HepG2 (cell line): ENCODE data around the gene AP4M1. TPM values are rescaled to one million over a fixed set of nuclear protein-coding genes. Genes with fewer than 3 reads are reported as not detected.
A peak's percentile ranks its signal among the peaks of the same experiment; 100 is the strongest.

ENCODE experiments used
- ATAC-seq: fragments of 200-7000 bp; cut with Tn5 transposase; 3 replicates; pipeline ENCODE4 v1.9.1; 2020; ENCODE audit warnings: mild to moderate bottlenecking, moderate library complexity
- BruUV-seq: library from RNA; stranded (reverse); fragments of 400-500 nt; replicated peaks from 2 replicates; lab custom pipeline; 2021; lab: Mats Ljungman, UMichigan
- CTCF ChIA-PET: fragments of 300-600 bp; formaldehyde crosslinking; extraction: SDS; loops from one replicate; lab custom pipeline; 2021; ENCODE audit warnings: low total read pairs, inconsistent platforms, low intra/inter-chr PET ratio; lab: Yijun Ruan, JAX
- POLR2A ChIA-PET: fragments of 350-600 bp; sonication (Branson Sonifier 250); formaldehyde crosslinking; loops from one replicate; lab custom pipeline; 2020; ENCODE audit warnings: antibody characterized with exemption, inconsistent platforms; lab: Yijun Ruan, JAX
- DNase-seq: peaks from one replicate; pipeline ENCODE4 v3.0.0-alpha.2; 2015; ENCODE audit warnings: low spot score
- FAIRE-seq: peaks from 3 replicates; lab custom pipeline; 2011; peaks lifted over from hg19 to GRCh38; lab: Jason Lieb, UNC
- H2AFZ ChIP-seq: one replicate; pipeline ENCODE4 v1.6.1; 2011; ENCODE audit warnings: low read length, inconsistent platforms
- H3K27ac ChIP-seq: fragments of 300-600 bp; 3 replicates; pipeline ENCODE4 v1.8.0; 2011; ENCODE audit warnings: mixed run types, mild to moderate bottlenecking, mixed read lengths, low read length, inconsistent platforms; ENCODE audit not compliant: insufficient read depth; ENCODE audit errors: extremely low read length
- H3K27me3 ChIP-seq, 2 experiments: fragments of 200-600 bp in 1 of 2; 2 replicates in 1 of 2; 3 replicates in 1 of 2; pipeline versions ENCODE4 v1.6.0 to v1.8.0; 2011; ENCODE audit warnings: low read length in 2 of 2, mild to moderate bottlenecking in 2 of 2, moderate library complexity in 2 of 2, inconsistent platforms in 1 of 2; ENCODE audit not compliant: insufficient read depth in 2 of 2, control insufficient read depth in 1 of 2
- H3K36me3 ChIP-seq, 2 experiments: fragments of 200-600 bp in 1 of 2; replicated peaks in 1 of 2; 2 replicates in 1 of 2; 3 replicates in 1 of 2; pipeline versions ENCODE4 v1.5.1 to v1.8.0; 2011; ENCODE audit warnings: low read length in 2 of 2, inconsistent platforms in 1 of 2; ENCODE audit not compliant: insufficient read depth in 2 of 2, control insufficient read depth in 1 of 2
- H3K4me1 ChIP-seq: 2 replicates; pipeline ENCODE4 v1.5.1; 2012; ENCODE audit warnings: low read length, inconsistent platforms; ENCODE audit not compliant: insufficient read depth
- H3K4me2 ChIP-seq: 2 replicates; pipeline ENCODE4 v1.6.0; 2011; ENCODE audit warnings: low read depth, low read length, inconsistent platforms
- H3K4me3 ChIP-seq, 3 experiments: fragments of 200-600 bp in 1 of 3; sonication (generic), shearing (Covaris generic) in 1 of 3; replicated peaks in 1 of 3; 2 replicates each; pipeline ENCODE4 v1.5.1; 2011 to 2016; ENCODE audit warnings: low read length in 3 of 3, inconsistent platforms in 2 of 3, low read depth in 2 of 3, mild to moderate bottlenecking in 2 of 3, control low read depth in 1 of 3, mixed read lengths in 1 of 3; ENCODE audit not compliant: insufficient read depth in 1 of 3
- H3K79me2 ChIP-seq: one replicate; pipeline ENCODE4 v1.6.1; 2011; ENCODE audit warnings: low read length, inconsistent platforms; ENCODE audit not compliant: insufficient read depth
- H3K9ac ChIP-seq: 2 replicates; pipeline ENCODE4 v1.6.0; 2011; ENCODE audit warnings: mild to moderate bottlenecking, low read depth, low read length, inconsistent platforms; ENCODE audit not compliant: insufficient read depth
- H3K9me3 ChIP-seq: 2 replicates; pipeline ENCODE4 v1.5.1; 2012; ENCODE audit warnings: mild to moderate bottlenecking, low read length
- H4K20me1 ChIP-seq: 2 replicates; pipeline ENCODE4 v1.6.0; 2011; ENCODE audit warnings: inconsistent platforms, mild to moderate bottlenecking, low read length, moderate library complexity; ENCODE audit not compliant: insufficient read depth
- ATF3 ChIP-seq: sonication (generic); formaldehyde crosslinking; IDR thresholded peaks from 2 replicates; pipeline ENCODE4 v1.4.0; 2020; ENCODE audit warnings: missing genetic modification reagents
- ATF7 ChIP-seq, 2 experiments: fragments of 450-650 bp in 1 of 2; sonication (generic) in 1 of 2; formaldehyde crosslinking in 1 of 2; IDR thresholded peaks; 2 replicates each; pipeline versions ENCODE4 v1.4.0 to v1.6.1; 2016 to 2020; ENCODE audit warnings: antibody characterized with exemption in 1 of 2, mild to moderate bottlenecking in 1 of 2, missing genetic modification reagents in 1 of 2
- CENPT ChIP-seq: sonication (generic); formaldehyde crosslinking; IDR thresholded peaks from 2 replicates; pipeline ENCODE4 v1.8.0; 2022; ENCODE audit warnings: low read depth, mild to moderate bottlenecking, moderate library complexity, missing genetic modification reagents
- GLI4 ChIP-seq: sonication (generic); formaldehyde crosslinking; IDR thresholded peaks from 2 replicates; pipeline ENCODE4 v1.5.1; 2020; ENCODE audit warnings: missing genetic modification reagents, mild to moderate bottlenecking, moderate library complexity, borderline replicate concordance
- HNRNPH1 ChIP-seq: fragments of 200-400 bp; formaldehyde crosslinking; optimal IDR thresholded peaks from 2 replicates; pipeline ENCODE3; 2017; ENCODE audit warnings: mild to moderate bottlenecking, low read depth, low read length
- NCOR1 ChIP-seq: fragments of 200-600 bp; sonication (generic); IDR thresholded peaks from 2 replicates; pipeline ENCODE4 v1.7.0; 2017; ENCODE audit warnings: antibody characterized with exemption, low read length, borderline replicate concordance
- PTBP1 ChIP-seq: fragments of 200-400 bp; formaldehyde crosslinking; IDR thresholded peaks from 2 replicates; pipeline ENCODE4 v1.6.1; 2018; ENCODE audit warnings: low read length, low read depth; ENCODE audit not compliant: poor library complexity, severe bottlenecking
- SKIL ChIP-seq: sonication (generic); formaldehyde crosslinking; IDR thresholded peaks from 2 replicates; pipeline ENCODE4 v1.8.0; 2022; ENCODE audit warnings: missing genetic modification reagents, mild to moderate bottlenecking, moderate library complexity, borderline replicate concordance
- TCF12 ChIP-seq, 2 experiments: fragments of 450-650 bp in 1 of 2; sonication (generic) in 1 of 2; formaldehyde crosslinking in 1 of 2; IDR thresholded peaks; 2 replicates each; pipeline versions ENCODE4 v1.6.1 to v1.8.0; 2017 to 2022; ENCODE audit warnings: antibody characterized with exemption in 1 of 2, mild to moderate bottlenecking in 1 of 2, missing genetic modification reagents in 1 of 2, moderate library complexity in 1 of 2
- ZBTB3 ChIP-seq: sonication (generic); formaldehyde crosslinking; IDR thresholded peaks from 2 replicates; pipeline ENCODE4 v1.4.0; 2020; ENCODE audit warnings: low read depth, mild to moderate bottlenecking, moderate library complexity, missing genetic modification reagents, borderline replicate concordance
- ZNF10 ChIP-seq: sonication (generic); formaldehyde crosslinking; IDR thresholded peaks from 2 replicates; pipeline ENCODE4 v1.4.0; 2020; ENCODE audit warnings: mild to moderate bottlenecking, low read depth, missing genetic modification reagents, borderline replicate concordance
- ZNF235 ChIP-seq: sonication (generic); formaldehyde crosslinking; IDR thresholded peaks from 2 replicates; pipeline ENCODE4 v1.8.1; 2023; ENCODE audit warnings: mild to moderate bottlenecking, missing genetic modification reagents, borderline replicate concordance
- ZNF282 ChIP-seq: fragments of 450-650 bp; IDR thresholded peaks from 2 replicates; pipeline ENCODE4 v1.6.1; 2018; ENCODE audit not compliant: partially characterized antibody
- ZNF335 ChIP-seq: sonication (generic); formaldehyde crosslinking; IDR thresholded peaks from 2 replicates; pipeline ENCODE4 v1.4.0; 2020; ENCODE audit warnings: missing genetic modification reagents
- ZNF460 ChIP-seq: sonication (generic); formaldehyde crosslinking; IDR thresholded peaks from 2 replicates; pipeline ENCODE4 v1.5.1; 2020; ENCODE audit warnings: missing genetic modification reagents, mild to moderate bottlenecking, borderline replicate concordance
- ZNF879 ChIP-seq: sonication (generic); formaldehyde crosslinking; IDR thresholded peaks from 2 replicates; pipeline ENCODE4 v1.8.1; 2023; ENCODE audit warnings: missing genetic modification reagents
- WGBS: methylation state at CpG from one replicate; pipeline ENCODE4 v1.1.6; 2017; ENCODE audit warnings: low lambda C conversion rate; 5-methylcytosine and 5-hydroxymethylcytosine counted together
- in situ Hi-C: cut with HindIII; loops from 2 replicates; pipeline ENCODE4 v1.10.0; 2017; ENCODE audit warnings: low pct_unique_long_range_greater_than_20kb; ENCODE audit not compliant: extremely low pct_ligation_motif_present
- intact Hi-C: fragments of 100-400 bp; cut with micrococcal nuclease; formaldehyde crosslinking; loops from one replicate; pipeline ENCODE4 v1.10.0; 2022; ENCODE audit not compliant: unreplicated experiment
- polyA plus RNA-seq, 8 experiments: library from polyadenylated mRNA; depleted of rRNA in 3 of 8; stranded (reverse) in 7 of 8; unstranded in 1 of 8; fragments of >200 nt; fragmentation: Illumina TruSeq in 4 of 8; extraction: Trizol in 4 of 8; gene quantifications; 2 replicates each; pipeline versions ENCODE4 v1.2.1 to v1.2.3, GENCODE V29; 2011 to 2016; ENCODE audit warnings: low read depth in 4 of 8, missing spikeins in 1 of 8, mixed read lengths in 1 of 8; ENCODE audit not compliant: insufficient read depth in 1 of 8
- total RNA-seq, 5 experiments: library from RNA; depleted of rRNA; stranded (reverse); fragments of >200 nt; fragmentation: Illumina TruSeq; extraction: Trizol; gene quantifications; 2 replicates each; pipeline ENCODE4 v1.2.3, GENCODE V29; 2016; ENCODE audit warnings: low read depth in 1 of 5

Gene AP4M1
- total and polyA plus RNA-seq, 2 of the 13 experiments (the other 11 are each of a cell fraction or from before 2014, with no cell fraction given): 6.3 to 9.7 TPM

- intact Hi-C loops: no loop called here
- DNase-seq (no peak), FAIRE-seq (no peak), ATAC-seq (no peak)
- Histone ChIP-seq H3K27me3 (no peaks in the 10 kb centered on the region), H4K20me1 (no peaks in the 10 kb centered on the region), H2AFZ (no peak overlapping the region), H3K9me3 (no peaks in the 10 kb centered on the region), H3K36me3 (no peaks in the 10 kb centered on the region), H3K4me3 (no peak overlapping the region), H3K4me1 (peaks cover 13% of the 10 kb centered on the region), H3K27ac (no peak overlapping the region), H3K4me2 (no peak overlapping the region), H3K9ac (no peak overlapping the region), H3K79me2 (no peaks in the 10 kb centered on the region)
- TF ChIP-seq CENPT (CRISPR knock-in tag) (no peak), NCOR1 (no peak), SKIL (CRISPR knock-in tag) (no peak), ZNF10 (CRISPR knock-in tag) (no peak)
- BruUV-seq: no TSS peak
- 66% methylated on average over 3 of the region's 3 CpGs for WGBS
- CTCF ChIA-PET: no interaction called here
- POLR2A ChIA-PET: no interaction called here
- in situ Hi-C loops: no loop called here
Measured at GRCh38 chr7:100141555-100141949, 40.1 kb downstream of the AP4M1 start.

GRCh38 chr7:100142461-100142860 lies 41.0 kb downstream of the AP4M1 start:
- WGBS: 13% methylated on average over 3 of the region's 3 CpGs
- H3K4me3 ChIP-seq: no peak overlapping the region
- no peak overlapping the region for H3K4me2 ChIP-seq
- no peak overlapping the region for H2AFZ ChIP-seq
- no peaks in the 10 kb centered on the region for H3K9me3 ChIP-seq
- no peaks in the 10 kb centered on the region for H4K20me1 ChIP-seq
- no TSS peak for BruUV-seq
- DNase-seq (no peak), FAIRE-seq (no peak), ATAC-seq (no peak)
- ChIA-PET CTCF (no interaction called here), POLR2A (interaction anchor here (1.2 kb wide), 1 partner anchor 12 kb away, joined by 3 read pairs; no protein-coding TSS in a partner anchor)
- H3K9ac ChIP-seq: no peak overlapping the region
- in situ Hi-C loops (no loop called here), intact Hi-C loops (no loop called here)
- H3K79me2 ChIP-seq: no peaks in the 10 kb centered on the region
- peaks cover 13% of the 10 kb centered on the region for H3K4me1 ChIP-seq
- H3K27me3 ChIP-seq: no peaks in the 10 kb centered on the region
- no peak overlapping the region for H3K27ac ChIP-seq
- no peaks in the 10 kb centered on the region for H3K36me3 ChIP-seq
- TF ChIP-seq ATF3 (CRISPR knock-in tag): no peak
- TF ChIP-seq ATF7 (IDR thresholded peaks at IDR 0.05): no peak
- no peak for TF ChIP-seq ATF7 (CRISPR knock-in tag; IDR thresholded peaks at IDR 0.05)
- no peak for TF ChIP-seq ZNF235 (CRISPR knock-in tag)
- TF ChIP-seq ZNF879 (CRISPR knock-in tag): no peak
- no peak for TF ChIP-seq ZBTB3
- TF ChIP-seq ZNF335 (CRISPR knock-in tag): no peak
- TF ChIP-seq ZNF460 (CRISPR knock-in tag): peak; percentile 72; the same call in 1 of the 2 replicates
- TF ChIP-seq ZNF282: no peak
- TF ChIP-seq HNRNPH1: no peak
- TF ChIP-seq PTBP1: no peak
- no peak for TF ChIP-seq CENPT (CRISPR knock-in tag)
- TF ChIP-seq TCF12 (IDR thresholded peaks at IDR 0.05): no peak
- no peak for TF ChIP-seq TCF12 (CRISPR knock-in tag; IDR thresholded peaks at IDR 0.05)
- no peak for TF ChIP-seq GLI4
